Activated gamma-delta T cell treated with Interleukin-2 at 50 U/mL for 16 hours (primary cell): Measurements from ENCODE around the gene TRIM28.

Experiments used
- DNase-seq: peaks from one replicate; pipeline ENCODE4 v3.0.0-alpha.2; 2020

The TRIM28 gene

GRCh38 chr19:58581227-58582141 is 37.6 kb downstream of the TRIM28 start:
- DNase-seq, result peak; percentile 89

GRCh38 chr19:58582985-58583384 is 39.1 kb downstream of the TRIM28 start:
- DNase-seq, result no peak

GRCh38 chr19:58584498-58585441 is 40.9 kb downstream of the TRIM28 start:
- DNase-seq, result no peak

- no peak for DNase-seq
These were observed 41.7 kb downstream of the TRIM28 start for GRCh38 chr19:58585442-58586132.

GRCh38 chr19:58586133-58586765 is 42.4 kb downstream of the TRIM28 start:
- no peak for DNase-seq
